Mucosa of gallbladder (tissue), 1 donor: ENCODE measurements around the gene PLCG1. TPM values are rescaled to one million over a fixed set of nuclear protein-coding genes. Genes with fewer than 3 reads are reported as not detected.
A peak's percentile ranks its signal among the peaks of the same experiment; 100 is the strongest.
"Not testable (repeated sequence)": the region's sequence is repeated elsewhere in the genome, so short reads cannot be mapped to it uniquely, and the experiment has no call there.

ENCODE experiments used
- DNase-seq: peaks from one replicate; pipeline ENCODE4 v3.0.0-alpha.2; 2020; ENCODE audit warnings: low spot score
- total RNA-seq: library from RNA; stranded (reverse); gene quantifications from one replicate; pipeline ENCODE4 v1.2.1, GENCODE V29; 2021
- donor health status: DM: no; HTN: no; CAD: no.

PLCG1 gene
- 138 TPM for total RNA-seq

DNA sequence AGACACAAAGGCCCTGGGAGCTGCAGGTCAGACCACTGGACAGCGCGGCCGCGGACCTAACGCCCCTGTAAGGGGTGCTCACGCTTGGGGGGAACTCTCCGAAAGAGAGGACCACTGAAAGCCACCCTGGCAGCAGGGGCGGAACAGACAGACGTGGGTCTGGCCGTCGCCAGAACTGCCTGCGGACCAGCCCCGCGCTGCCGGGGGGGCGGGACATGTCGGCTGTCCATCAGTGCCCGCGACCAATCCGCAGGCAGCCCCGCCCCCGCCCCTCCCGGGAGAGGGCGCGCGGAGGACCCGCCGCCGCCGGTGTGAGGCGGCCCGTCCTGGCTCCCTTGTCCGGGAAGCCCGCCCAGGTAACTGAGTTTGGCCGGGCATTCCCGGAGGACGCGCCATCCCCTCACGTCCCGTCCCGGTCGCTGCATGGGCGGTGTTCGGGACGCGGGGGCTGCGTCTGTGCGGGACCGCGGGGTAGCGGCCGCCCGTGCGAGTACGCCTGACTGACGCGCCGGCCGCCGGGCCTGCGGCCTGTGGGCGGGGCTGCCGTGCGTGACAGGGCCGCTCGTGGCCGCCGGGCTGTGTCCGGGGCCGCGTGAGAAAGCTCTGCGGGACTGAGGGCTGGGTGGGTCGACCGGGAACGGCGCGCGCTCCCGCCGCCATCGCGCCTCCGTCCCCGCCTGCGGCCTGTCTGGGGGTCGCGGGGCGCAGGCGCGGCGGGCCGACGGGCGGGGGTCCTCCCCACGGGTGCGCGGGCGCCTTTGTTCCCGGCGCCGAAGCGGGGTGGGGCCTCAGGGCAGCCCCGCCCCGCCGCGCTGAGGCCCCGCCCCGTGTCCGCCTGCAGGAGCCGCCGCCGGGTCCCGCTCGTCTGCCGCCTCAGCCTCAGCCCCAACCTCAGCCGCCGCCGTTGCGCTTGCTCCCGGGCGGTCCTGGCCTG lies at the start of gene PLCG1:
PLCG1 (plus strand) TSS at position 864 of the 934 bp plus-strand sequence. CDS start 99 bp downstream, outside the sequence.
- peak; percentile 91 for DNase-seq

GRCh38 chr20:41087777-41088176 lies 49.6 kb upstream of the PLCG1 start:
- no peak for DNase-seq

GRCh38 chr20:41089555-41089954 lies 47.8 kb upstream of the PLCG1 start:
- no peak for DNase-seq

- no peak for DNase-seq
Measured at GRCh38 chr20:41091927-41092326, 45.4 kb upstream of the PLCG1 start.

GRCh38 chr20:41094353-41095055 lies 42.8 kb upstream of the PLCG1 start:
- no peak for DNase-seq

DNA sequence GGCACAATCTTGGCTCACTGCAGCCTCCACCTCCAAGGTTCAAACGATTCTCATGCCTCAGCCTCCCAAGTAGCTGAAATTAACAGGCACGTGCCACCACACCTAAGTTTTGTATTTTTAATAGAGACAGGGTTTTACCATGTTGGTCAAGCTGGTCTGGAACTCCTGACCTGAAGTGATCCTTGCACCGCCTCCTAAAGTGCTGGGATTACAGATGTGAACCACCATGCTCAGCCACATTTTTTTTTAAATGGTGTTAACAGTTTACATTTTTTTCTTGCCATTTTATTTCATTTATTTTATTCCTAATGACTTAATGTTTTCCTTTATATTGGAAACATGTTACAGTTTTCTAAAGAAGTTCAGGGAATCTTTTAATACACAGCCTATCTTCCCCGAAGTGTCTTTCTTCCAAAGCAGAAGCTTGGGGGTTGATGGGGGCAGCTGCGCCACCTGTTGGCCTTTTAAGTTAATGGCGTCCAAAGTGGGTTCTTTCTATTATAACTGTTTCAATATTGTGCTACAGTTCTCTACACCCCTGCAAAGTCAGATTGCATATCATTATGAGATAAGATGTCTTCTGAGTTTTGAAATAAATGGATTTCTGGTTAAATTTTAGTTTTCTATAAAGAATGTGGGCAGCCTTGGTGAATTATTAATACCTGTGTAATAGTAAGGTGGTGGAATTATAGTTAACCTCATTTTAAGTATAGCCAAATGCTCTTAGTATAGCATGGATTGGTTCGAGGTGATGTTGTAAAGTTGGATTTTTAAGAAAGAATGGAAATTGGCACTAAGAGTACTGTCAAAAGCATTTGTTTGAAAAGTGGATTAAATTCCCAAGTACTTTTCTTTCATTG lies 42.0 kb upstream of the PLCG1 start:
- DNase-seq = peak; percentile 59

DNA sequence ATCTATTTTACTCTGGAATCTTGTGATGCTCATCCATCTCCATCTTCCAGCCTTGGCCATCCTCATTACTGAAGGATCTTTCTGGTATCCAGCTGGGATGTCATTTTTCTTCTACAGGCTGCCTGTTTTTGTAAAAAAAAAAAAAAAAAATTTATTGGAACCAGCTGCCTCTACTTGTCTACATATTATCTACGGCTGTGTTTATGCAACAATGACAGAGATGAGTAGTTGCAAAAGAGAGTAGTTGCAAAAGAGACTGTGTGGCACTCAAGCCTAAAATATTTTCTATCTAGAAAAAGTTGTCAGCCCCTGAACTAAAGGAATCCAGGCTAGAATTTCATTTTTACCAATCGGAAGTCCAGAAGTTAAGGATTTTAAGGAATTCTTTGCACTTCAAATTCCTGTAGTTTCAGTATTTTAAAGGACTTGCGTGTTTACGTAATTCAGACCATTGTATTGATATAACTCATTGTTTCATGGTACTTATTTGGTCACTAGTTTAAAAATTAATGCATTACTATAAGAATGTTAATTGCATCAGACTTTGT lies 38.6 kb upstream of the PLCG1 start:
- DNase-seq = no peak

- no peak for DNase-seq
Measured at GRCh38 chr20:41100001-41100480, 37.3 kb upstream of the PLCG1 start.

DNA sequence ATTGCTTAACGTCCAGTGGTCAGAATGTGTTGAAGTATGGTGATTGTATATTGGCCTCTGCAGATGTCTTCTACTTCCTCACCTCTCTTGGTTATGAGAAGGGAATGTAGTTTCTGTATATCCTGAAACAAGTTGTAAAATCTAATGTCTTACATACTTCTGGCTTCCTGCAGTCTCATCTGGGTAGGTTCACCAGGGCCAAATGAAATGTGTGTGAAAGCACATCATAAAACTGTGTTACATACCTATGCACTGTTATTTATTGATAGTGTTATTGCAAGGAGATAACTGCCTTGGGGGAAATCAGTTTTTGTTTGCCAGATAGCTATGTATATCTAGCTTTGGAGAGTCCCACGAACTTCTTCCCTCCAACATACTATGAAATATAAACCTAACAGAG lies 35.7 kb upstream of the PLCG1 start:
- DNase-seq = no peak

GRCh38 chr20:41108531-41108930 lies 28.8 kb upstream of the PLCG1 start:
- no peak for DNase-seq

DNA sequence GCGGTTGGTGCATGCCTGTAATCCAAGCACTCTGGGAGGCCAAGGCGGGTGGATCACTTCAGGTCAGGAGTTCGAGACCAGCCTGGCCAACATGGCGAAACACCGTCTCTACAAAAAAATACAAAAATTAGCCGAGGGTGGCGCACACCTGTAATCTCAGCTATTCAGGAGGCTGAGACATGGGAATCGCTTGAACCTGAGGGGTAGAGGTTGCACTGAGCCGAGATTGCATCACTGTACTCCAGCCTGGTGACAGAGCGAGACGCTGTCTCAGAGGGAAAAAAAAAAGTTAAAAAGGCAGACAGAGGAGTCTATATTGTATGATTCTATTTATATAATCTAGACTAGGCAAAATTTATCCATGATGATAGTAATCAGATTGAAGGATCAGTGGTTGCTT lies 27.3 kb upstream of the PLCG1 start:
- DNase-seq = no peak

GRCh38 chr20:41110930-41111577 lies 26.3 kb upstream of the PLCG1 start:
- DNase-seq = peak; percentile 26

- no peak for DNase-seq
Measured at GRCh38 chr20:41111578-41111951, 25.8 kb upstream of the PLCG1 start.

GRCh38 chr20:41116282-41116956 lies 20.9 kb upstream of the PLCG1 start:
- DNase-seq = no peak

DNA sequence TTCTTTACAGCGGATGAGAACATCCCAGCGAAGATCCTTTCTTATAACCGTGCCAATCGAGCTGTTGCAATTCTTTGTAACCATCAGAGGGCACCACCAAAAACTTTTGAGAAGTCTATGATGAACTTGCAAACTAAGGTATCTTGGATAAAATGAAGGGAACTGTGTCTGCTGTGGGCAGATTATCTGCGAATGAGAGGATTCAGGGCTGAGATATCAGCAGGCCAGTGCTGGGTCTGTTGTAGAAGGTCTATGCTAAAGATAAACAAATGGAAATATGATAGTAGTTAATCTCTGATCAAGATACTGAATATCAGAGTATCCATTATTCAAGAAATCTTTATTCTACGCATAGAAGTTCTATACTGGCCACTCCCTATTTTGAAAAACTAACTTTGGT lies 19.2 kb upstream of the PLCG1 start:
- not testable (repeated sequence) for DNase-seq

GRCh38 chr20:41118632-41119031 lies 18.7 kb upstream of the PLCG1 start:
- DNase-seq = no peak

- DNase-seq = no peak
Measured at GRCh38 chr20:41119614-41120561, 17.5 kb upstream of the PLCG1 start.

DNA sequence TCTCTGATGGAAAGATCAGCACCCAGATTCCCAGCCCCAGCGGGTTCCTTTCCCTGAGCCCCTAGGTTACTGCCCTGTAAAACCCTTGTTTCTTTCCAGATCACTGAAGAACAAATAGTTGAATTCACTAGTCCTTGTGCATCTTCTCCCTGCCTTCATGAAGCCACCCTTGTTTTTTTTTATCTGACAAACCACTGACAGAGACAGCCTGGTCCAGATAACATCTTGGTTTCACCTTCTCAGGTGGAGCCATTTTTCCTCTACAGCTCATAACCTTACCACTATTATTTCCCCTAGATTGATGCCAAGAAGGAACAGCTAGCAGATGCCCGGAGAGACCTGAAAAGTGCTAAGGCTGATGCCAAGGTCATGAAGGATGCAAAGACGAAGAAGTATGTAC lies 15.9 kb upstream of the PLCG1 start:
- DNase-seq = no peak

DNA sequence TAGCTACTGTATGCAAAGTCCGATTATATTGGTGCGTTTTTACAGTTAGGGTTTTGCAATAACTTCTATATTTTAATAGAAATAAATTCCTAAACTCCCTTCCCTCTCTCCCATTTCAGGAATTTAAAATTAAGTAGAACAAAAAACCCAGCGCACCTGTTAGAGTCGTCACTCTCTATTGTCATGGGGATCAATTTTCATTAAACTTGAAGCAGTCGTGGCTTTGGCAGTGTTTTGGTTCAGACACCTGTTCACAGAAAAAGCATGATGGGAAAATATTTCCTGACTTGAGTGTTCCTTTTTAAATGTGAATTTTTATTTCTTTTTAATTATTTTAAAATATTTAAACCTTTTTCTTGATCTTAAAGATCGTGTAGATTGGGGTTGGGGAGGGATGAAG lies 13.7 kb upstream of the PLCG1 start:
- DNase-seq = no peak
